T-helper 22 cell (primary cell): ENCODE data around the gene IGF2R.

Experiments used
- DNase-seq: peaks from one replicate; pipeline ENCODE4 v3.0.0-alpha.2; 2020; ENCODE audit warnings: low read depth

IGF2R gene

DNA sequence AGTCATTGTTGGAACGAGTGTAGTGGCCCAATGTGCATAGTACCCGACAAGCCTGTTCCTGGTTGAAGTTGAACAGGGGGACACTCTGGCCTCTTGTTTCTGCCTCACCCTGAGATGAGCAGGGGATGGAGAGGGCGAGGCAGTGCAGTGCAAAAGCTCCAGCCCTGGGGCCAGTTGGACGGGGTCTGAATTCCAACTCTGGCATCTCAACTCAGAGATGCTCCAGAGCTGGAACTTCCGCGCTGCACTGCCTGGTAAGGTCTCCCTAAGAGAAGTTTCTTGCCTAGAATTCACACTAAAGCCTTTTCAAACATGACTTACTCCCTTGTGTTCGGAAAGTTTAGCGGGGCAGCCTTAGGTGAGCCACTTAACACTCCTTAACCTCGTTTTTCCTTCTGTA is 80.5 kb downstream of the IGF2R start:
- no peak for DNase-seq

DNA sequence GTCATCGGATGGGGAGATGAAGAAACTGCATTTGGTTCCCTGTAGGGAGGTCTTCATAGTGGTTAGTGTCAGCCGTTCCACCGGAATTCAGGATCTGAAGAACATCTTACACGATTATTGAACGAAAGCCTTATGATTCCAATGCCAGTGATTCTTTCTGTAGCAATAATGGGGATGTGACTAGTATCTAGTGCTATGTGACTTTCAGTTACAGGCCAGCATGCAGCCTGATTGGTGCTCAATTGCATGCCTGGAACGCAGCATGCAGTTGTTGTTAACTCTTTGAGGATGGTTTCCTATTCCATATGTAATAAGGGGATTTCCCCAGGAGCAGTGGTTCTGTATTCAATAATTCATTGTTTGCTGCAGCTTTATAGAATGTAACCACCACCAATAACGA is 81.1 kb downstream of the IGF2R start:
- no peak for DNase-seq

DNA sequence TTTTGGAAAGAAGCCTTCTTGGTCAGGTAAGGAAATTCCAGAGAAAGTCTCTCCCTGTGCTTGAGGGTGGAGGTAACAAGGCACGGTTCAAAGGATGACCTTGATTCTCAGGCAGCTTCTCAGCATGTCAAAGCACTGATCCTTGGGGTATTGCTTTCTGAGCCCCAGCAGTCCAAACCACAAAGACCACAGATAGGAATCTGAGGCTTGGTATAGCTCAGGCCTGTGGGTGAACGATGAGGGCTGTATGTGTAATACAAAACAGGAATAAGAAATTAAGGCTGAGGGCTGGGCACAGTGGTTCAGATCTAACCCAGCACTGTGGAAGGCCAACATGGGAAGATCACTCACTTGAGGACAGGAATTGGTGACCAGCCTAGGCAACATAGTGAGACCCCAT is 82.5 kb downstream of the IGF2R start:
- no peak for DNase-seq

DNA sequence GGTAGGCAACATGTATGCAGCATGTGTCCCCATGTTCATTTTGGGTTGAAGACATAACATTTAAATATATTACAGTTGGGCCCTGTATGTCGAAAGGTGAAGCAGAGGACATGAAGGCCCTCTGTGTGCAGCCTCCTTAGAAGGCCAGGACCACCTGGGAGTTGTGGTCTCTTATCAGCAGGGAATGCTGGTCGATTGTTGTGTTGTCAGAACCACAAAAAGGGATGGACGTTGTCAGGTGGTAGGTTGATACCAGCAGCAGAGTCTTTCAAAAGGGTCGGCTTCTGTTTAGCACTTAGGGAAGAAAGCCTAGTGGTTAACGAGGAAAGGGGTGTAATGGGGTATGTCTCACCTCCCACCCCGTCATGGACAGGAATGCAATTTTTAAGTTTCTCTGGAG is 85.4 kb downstream of the IGF2R start:
- no peak for DNase-seq

DNA sequence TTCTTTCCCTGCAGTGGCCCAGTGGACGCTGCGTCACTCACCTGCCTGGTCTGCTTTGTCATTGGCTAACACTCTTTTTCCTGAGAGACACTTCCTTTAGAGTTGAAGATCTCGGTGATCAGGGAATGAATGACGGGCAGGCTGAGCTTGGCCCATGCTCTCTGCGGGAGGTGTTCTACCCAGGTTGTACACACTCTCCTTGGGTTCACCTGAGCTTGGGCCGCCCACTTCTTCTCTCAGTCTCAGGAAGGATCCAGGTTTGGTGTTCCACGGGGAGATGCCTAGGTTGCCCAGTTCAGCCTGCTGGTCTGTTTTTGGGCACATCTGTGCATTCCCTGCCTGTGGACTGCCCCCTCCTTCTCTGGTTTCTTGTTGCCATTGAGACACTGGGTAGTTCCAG is 86.0 kb downstream of the IGF2R start:
- no peak for DNase-seq

DNA sequence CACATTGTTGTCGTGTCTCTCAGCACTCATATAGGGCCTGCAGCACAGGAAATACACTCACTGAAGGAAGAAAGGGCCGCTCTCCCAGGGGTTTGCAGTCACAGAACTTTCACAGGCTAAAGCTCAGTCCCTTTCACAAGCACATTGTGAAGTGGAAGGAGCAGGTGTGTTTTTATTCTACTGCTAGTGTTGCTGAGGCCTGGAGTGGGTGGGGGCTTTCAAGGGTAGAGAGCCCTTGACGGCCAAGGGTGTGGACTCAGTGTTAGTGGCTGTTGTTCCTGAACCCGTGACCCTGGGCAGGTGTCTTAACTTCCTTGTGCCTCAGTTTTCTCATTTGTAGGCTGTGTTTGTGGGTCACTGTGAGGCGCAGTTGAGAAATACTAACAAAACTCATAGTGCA is 86.5 kb downstream of the IGF2R start:
- no peak for DNase-seq

DNA sequence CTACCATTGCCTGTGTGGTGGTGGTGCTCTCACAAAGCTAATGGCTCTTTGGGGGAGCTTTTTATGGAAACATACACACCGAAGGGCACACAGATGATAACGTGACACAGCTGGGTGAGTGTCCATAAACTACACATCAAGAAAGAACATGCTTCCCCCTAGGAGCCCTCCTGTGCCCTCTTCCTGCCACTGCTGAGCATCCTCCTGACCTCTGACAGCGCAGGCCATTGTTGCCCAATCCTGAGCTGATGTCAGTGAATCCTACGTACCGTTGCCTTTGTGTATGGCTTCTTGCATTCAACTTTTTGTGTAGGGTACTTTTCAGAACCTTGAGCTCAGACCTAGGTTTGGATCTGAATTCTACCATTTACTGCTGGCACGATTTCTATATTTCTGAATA is 86.9 kb downstream of the IGF2R start:
- DNase-seq: no peak

DNA sequence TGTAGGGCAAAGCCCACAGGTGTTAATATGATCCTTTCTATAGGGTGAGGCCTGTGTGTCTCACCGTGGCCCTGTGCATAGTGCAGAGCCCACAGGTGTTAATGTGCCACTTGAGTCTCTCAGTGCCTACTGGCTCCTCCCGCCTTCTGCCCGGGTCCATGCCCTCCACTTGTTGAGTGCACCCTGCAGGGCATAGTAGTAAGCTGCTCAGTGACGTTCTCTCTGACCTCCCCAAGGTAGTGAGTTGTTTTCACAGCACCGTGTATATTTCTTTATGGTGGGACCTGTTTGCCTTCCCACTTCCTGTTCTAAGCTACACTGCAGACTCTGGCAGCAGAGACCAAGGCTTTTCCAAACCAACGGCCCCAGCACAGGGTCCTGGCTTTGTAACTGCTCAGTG is 88.2 kb downstream of the IGF2R start:
- DNase-seq: no peak

DNA sequence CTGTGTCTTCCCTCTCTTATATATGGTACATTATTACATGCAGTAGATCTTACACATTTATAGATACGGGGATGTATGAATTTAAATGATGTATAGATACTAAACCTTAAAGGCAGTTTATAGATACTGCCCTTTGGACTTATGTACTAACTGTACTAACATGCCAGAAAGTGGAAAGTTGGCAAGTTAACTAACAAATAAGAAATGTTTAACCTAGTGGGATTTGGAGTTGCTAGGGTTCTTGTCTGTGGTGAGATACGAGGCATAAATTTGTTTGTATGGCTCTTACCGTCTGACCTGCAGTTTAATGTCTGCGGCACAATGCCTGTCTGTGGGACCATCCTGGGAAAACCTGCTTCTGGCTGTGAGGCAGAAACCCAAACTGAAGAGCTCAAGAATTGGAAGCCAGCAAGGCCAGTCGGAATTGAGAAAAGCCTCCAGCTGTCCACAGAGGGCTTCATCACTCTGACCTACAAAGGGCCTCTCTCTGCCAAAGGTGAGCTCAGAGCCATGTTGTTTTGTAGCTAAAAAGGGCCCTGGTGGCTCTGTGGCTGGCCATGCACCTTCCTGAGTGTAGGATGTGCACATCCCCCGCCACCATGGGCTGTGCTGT is 89.8 kb downstream of the IGF2R start:
- no peak for DNase-seq

DNA sequence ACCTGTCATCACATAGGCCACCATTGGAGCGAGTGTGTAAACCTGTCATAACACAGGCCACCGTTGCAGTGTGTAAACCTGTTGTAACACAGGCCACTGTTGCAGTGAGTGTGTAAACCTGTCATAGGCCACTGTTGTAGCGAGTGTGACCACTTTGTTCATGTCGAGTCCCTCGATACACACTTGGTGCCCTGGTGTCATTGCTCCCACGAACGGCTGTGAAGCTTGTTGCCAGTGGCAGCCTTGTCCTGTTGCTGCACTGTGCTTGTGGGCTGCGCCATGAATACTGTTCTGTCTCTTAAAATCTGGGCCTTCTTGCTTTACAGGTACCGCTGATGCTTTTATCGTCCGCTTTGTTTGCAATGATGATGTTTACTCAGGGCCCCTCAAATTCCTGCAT is 91.3 kb downstream of the IGF2R start:
- DNase-seq: no peak

DNA sequence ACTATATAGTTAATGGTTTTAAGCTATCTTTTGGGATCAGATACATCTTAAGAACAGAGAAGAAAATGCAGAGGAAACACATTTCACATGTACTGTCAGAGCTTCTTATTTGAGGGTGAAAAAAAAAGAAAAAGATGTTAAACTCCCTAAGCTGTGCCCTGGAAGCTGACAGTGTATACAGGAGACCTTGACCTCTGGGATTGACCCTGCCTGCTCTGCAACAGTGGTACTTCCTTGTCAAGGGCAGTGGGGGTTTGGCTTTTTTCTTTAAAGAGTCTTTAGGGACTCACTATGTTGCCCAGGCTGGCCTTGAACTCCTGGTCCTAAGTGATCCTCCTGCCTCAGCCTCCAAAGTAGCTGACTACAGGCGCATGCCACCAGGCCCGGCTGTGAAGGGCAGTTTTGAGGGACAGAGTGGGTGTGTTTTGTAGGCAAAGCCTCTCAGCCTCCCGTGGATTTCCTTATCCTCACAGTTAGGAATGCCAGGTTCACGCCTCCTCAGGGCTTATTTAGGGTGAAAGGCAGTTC is 92.1 kb downstream of the IGF2R start:
- no peak for DNase-seq

DNA sequence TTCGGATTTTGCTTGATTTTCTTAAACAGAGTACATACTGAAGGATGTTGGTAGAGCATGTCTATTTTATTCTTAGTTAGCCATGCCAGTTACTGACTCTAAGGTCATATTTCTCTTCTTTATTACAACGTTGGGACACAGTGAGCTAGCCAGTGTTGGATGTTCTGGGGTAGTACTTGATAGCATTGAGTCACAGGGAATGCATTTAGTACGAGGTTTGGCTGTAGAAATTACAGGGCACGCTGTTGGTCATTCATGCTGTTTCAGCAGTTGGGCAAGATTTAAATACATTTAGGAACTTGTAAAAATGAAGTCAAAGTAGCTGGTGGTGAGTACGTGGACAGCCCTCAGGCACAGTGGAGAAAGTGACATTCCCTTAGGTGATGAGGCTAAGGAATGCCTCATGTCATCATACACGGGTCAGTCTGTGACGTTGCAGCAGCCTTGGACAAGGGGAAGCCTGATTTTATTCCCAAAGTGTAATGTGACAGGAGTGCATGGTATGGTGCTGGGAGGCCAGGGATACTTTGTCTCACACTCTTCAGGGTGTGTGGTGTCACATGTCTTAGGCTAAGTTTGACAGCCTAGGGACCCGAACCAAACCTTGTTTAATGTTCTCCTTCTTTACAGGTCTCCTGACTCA is 95.0 kb downstream of the IGF2R start:
- no peak for DNase-seq

DNA sequence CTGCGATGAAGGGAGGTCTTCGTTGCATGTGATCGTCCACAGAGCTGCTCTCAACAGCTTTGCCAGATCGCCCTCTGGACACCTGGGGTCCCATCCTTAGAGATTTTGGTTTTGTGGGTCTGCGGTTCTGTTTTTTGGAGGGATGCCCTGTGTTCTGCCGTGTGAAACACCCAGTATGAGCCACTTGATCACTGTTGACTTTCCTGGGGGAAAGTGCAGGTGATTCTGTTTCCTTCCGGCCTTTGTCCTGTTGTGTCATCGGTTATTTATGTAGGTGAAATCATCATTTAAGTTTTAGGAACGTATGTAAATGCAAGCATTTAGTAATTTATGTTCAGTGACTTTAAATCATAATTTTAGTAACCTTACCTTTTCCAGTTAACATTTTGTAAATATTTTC is 96.3 kb downstream of the IGF2R start:
- no peak for DNase-seq

DNA sequence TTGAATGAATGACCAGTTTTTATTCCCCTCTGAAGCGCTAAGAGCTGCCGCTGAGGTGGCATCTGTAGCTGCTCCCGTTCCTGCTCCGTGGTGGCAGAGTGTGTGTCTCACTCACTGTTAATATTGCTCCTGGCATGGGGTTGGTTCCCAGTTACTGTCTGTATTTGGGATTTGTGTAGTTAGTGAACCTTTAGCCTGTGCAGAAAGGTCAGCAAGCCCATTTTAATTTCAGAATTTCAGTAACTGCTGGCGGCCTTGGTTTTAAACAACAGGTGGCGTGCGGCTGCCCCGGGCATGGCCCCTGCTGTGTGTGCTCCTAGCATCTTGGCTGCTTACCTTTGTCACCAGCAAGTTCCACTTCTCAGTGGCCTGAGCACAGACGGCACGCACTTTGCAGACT is 98.7 kb downstream of the IGF2R start:
- DNase-seq: no peak

DNA sequence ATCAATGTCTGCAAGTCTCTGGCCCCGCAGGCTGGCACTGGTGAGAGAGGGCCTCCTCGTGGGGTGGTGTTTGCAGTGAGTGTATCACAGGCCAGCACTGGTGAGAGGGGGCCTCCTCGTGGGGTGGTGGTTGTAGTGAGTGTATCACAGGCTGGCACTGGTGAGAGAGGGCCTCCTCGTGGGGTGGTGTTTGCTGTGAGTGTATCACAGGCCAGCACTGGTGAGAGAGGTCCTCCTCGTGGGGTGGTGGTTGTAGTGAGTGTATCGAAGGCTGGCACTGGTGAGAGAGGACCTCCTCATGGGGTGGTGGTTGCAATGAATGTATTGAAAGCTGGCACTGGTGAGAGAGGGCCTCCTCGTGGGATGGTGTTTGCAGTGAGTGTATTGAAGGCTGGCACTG is 99.5 kb downstream of the IGF2R start:
- no peak for DNase-seq

DNA sequence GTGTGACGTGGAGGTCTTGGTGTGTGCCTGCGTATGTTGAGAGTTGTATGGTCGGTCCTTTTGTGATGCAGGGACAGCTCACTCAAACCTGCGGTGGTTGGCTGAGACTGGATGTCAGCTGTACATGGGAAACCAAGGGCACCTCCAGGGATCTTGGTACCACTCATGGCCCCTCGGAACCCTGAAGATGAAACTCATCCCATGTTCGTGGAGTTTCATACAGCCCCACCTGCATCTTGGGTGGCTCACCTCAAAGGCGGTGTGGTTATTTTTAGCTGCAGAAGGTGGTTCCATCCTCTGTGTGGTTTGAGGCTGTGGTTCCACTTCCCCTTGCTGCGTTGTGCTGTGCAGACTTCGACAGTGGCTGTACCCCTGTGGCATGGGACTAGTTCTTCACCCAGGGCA is 100.2 kb downstream of the IGF2R start:
- no peak for DNase-seq

DNA sequence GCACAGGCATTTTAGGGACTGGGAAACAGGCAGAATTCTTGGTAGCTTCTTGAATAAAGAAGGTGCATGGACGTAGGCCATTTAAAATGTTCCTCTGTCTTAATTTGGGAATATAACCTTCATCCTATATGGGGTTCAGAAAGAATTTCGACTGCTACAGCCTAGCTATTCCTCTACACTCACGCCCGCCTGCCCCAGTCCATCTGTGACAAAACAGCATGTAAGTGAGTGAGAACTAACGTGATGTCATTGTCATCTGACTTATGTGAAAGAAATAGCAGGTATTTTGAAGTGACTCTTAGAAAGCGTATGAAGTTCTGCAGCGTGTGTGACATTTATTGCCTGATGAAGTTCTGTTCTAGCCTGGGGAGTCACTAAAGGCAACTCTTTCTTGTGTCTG is 100.6 kb downstream of the IGF2R start:
- no peak for DNase-seq

DNA sequence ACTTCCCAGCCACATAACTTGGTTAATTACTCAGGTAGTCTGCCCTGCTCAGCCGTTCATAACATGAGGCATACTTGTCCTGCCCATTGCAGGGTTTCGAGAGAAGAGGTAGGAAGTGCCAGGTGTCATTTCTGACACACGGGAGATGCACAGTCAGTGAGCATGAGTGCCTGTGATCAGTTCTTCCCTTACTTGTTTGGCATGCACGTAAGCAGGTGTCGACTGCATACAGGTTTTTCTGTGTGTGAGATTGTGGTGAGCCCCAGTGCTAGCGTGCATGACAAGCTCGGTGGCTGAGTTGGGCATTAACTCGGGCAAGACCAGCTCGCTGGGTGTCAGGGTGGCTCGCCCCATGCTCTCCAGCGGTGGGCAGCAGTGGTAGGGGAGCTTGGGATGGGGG is 101.5 kb downstream of the IGF2R start:
- DNase-seq: no peak

DNA sequence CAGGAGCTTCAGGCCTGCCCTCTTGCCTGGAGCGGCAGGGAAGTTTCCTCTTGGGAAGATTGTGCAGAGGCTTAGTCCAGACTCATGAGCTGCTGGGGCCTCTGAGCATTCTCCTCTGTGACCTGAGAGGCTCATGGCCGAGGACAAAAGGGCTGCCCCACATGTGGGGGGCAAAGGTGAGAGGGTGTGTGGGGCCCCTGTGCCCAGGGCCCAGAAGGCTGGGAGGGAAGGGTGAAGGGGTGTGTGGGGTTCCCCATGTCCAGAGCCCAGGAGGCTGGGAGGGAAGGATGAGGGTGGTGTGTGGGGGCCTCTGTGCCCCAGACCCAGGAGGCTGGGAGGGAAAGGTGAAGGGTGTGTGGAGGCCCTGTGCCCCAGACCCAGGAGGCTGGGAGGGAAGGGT is 101.9 kb downstream of the IGF2R start:
- DNase-seq: no peak

DNA sequence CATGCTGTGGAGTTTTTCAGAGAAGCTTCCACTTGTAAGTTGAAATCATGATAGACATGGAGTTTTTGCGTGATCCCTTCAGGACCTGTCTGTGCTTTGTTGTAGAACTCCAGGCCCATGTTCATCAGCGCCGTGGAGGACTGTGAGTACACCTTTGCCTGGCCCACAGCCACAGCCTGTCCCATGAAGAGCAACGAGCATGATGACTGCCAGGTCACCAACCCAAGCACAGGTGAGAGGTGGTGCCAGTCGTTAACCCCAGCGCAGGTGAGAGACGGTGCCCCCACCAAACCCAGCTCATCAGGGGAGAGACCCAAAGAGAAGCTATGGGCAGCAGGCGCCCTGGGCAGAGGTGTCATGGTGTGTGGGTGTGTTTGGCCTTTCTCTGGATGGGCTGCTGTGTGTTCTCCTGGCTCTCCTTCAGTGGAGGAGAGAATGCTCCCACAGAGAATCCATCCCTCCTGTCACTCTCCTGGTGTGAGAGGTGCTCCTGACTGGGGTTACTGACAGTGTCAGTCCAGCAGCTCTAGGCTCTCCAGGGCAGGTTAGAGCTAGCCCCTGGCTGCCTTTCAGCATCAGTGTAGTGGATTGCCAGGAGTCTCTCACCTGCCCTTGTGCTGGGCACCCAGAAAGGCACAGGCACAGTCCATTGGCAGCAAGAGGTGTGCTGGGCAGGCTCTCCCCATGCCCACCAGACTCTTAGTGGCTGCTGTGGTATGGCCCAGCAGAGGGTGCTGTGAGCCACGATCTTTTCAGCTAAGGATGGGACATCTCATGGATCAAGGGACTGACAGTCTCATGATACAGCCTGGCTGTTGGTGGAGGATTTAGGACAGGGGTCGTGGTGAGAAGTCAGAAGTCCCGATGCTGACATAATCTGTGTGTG is 103.2 kb downstream of the IGF2R start:
- no peak for DNase-seq

DNA sequence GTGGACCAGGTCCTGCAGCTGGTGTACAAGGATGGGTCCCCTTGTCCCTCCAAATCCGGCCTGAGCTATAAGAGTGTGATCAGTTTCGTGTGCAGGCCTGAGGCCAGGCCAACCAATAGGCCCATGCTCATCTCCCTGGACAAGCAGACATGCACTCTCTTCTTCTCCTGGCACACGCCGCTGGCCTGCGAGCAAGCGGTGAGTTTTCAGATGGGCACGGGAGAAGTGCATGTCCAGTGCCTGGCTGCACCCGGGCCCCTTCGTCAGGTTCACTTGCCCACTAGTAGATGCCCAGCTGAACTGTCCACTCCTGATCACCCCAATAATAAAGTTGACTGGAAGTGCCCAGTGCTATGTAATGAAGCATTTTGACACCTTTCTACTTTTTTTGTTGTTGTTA is 104.4 kb downstream of the IGF2R start:
- no peak for DNase-seq

DNA sequence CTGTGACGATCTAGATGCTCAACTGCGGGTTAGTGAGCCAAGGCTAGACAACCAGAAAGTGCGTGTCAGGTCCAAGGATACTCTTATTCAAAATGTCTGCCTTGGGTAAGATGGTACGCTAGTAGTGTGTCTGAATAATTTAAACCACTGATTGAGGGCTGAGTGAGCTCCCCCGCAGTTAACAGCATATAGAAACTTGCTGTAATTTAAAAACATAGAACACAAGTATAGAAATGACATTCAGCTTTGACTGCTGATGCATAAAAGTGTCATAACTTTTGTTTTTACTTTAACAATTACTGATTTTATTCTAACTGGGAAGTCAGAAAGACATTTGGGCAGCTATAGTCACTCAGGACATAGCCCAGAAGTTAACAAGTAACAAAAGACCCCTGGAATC is 107.1 kb downstream of the IGF2R start:
- DNase-seq: no peak

DNA sequence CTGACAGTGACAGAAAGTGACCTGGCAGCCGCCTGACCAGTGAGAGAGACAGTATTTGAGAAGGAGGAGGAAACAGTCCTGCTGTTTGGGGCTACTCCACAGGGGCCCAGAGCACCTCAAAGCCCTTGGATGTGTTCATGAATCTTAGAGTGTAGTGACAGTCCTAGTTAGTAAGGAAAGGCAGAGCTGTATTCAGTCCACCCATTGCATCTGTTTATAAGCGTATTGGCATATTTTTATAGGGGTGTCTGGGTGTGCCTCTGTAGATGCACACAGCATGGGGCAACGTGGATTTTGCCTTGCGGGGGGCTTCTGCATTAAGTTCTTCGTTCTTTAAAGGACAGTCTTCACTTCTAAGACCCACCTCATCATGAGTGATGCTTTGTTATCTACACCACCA is 108.1 kb downstream of the IGF2R start:
- DNase-seq: no peak
